T-helper 2 cell treated with Interferon-gamma antibody and Interleukin-4, amounts not matched to agents 5 μg/mL and 100 μg/mL, for 36 hours (primary cell): Measurements from ENCODE around the gene ZNF823.
"Not testable (repeated sequence)": the region's sequence is repeated elsewhere in the genome, so short reads cannot be mapped to it uniquely, and the experiment has no call there.

Source experiments
- DNase-seq: peaks from one replicate; pipeline ENCODE4 v3.0.0; 2021; ENCODE audit warnings: low spot score
- H3K27ac Mint-ChIP-seq: one replicate; pipeline ENCODE4 v1.8.0; 2021; ENCODE audit warnings: mild to moderate bottlenecking, mixed read lengths
- H3K27me3 Mint-ChIP-seq: one replicate; pipeline ENCODE4 v1.8.0; 2021; ENCODE audit warnings: low read depth, mixed read lengths
- H3K36me3 Mint-ChIP-seq: one replicate; pipeline ENCODE4 v1.8.0; 2021; ENCODE audit warnings: low read depth, mixed read lengths
- H3K4me1 Mint-ChIP-seq: one replicate; pipeline ENCODE4 v1.8.0; 2021; ENCODE audit warnings: low read depth, mixed read lengths
- H3K4me3 Mint-ChIP-seq: one replicate; pipeline ENCODE4 v1.8.0; 2022; ENCODE audit warnings: mild to moderate bottlenecking, moderate library complexity, mixed read lengths
- H3K9me3 Mint-ChIP-seq: one replicate; pipeline ENCODE4 v1.8.0; 2021; ENCODE audit warnings: mixed read lengths

The ZNF823 gene

DNA sequence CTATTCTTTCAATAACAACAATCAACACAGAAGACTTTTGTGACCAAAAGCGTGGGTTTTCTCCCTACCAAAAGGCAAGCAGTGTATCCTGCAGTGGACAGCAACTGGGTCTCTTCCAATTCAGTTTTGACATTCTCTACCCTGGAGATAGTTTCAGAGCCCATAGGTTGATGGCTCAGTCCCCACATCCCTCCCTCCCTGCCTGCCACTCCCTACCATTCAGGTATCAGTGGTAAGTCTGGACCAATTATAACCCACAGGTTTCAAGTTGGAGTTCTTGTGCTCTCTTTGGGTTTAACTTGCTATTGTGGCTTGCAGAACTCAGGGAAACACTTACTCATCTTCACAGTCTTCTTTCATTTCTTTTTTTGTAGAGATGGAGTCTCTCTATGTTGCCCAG is 60.2 kb downstream of the ZNF823 start:
- no peak overlapping the region for H3K4me3 Mint-ChIP-seq
- DNase-seq, result no peak
- H3K36me3 Mint-ChIP-seq, result peaks cover 3% of the 10 kb centered on the region
- H3K27ac Mint-ChIP-seq, result no peak overlapping the region
- H3K27me3 Mint-ChIP-seq, result no peaks in the 10 kb centered on the region
- H3K9me3 Mint-ChIP-seq, result peaks cover 36% of the 10 kb centered on the region
- no peaks in the 10 kb centered on the region for H3K4me1 Mint-ChIP-seq

DNA sequence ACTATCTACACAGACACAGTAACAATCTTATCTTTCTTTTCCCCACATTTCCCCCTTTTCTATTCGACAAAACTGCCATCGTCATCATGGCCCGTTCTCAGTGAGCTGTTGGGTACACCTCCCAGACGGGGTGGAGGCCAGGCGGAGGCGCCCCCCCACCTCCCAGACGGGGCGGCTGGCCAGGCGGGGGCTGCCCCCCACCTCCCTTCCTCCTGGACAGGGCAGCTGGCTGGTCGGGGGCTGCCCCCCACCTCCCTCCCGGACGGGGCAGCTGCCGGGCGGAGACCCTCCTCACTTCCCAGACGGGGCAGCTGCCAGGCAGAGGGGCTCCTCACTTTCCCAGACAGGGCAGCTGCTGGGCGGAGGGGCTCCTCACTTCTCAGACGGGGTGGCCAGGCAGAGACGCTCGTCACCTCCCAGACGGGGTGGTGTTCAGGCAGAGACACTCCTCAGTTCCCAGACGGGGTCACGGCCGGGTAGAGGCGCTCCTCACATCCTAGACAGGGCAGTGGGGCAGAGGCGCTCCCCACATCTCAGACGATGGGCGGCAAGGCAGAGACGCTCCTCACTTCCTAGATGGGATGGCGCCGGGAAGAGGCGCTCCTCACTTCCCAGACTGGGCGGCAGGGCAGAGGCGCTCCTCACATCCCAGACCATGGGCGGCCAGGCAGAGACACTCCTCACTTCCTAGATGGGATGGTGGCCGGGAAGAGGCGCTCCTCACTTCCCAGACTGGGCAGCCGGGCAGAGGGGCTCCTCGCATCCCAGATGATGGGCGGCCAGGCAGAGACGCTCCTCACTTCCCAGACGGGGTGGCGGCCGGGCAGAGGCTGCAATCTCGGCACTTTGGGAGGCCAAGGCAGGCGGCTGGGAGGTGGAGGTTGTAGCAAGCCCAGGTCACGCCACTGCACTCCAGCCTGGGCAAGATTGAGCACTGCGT is 61.8 kb downstream of the ZNF823 start:
- not testable (repeated sequence) for H3K4me1 Mint-ChIP-seq, H3K36me3 Mint-ChIP-seq, DNase-seq, H3K27me3 Mint-ChIP-seq, H3K27ac Mint-ChIP-seq, H3K4me3 Mint-ChIP-seq
- peaks cover 30% of the 10 kb centered on the region for H3K9me3 Mint-ChIP-seq

GRCh38 chr19:11675569-11675968 is 63.2 kb downstream of the ZNF823 start:
- Mint-ChIP-seq H3K4me1 (no peaks in the 10 kb centered on the region), H3K9me3 (peaks cover 23% of the 10 kb centered on the region), H3K27ac (no peak overlapping the region), H3K4me3 (no peak overlapping the region), H3K27me3 (peaks cover 2% of the 10 kb centered on the region), H3K36me3 (peaks cover 2% of the 10 kb centered on the region)
- no peak for DNase-seq

DNA sequence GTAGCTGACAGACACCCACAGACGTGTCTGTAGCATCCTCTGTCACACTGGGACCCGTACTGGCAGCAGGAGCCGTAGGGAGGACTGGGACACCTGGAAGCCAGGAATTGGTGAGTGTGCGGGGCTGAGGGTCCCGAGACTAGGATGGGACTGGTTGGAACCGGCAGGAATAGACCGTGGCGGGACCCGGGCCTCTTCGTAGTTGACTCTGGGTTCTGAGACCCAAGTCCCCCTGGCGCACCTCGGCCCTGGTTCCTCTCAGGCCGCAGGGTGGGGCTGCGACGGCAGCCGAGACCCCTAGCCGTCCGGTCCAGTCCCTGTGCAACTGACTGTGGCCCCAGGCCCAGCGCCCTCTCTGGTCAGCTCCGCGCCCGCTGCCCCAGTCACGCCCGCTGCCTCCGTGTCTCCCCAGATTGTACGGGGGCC is 64.7 kb downstream of the ZNF823 start:
- Mint-ChIP-seq H3K4me3 (no peak overlapping the region), H3K27ac (no peak overlapping the region), H3K36me3 (no peaks in the 10 kb centered on the region), H3K9me3 (peaks cover 18% of the 10 kb centered on the region), H3K27me3 (peaks cover 2% of the 10 kb centered on the region), H3K4me1 (no peaks in the 10 kb centered on the region)
- no peak for DNase-seq

DNA sequence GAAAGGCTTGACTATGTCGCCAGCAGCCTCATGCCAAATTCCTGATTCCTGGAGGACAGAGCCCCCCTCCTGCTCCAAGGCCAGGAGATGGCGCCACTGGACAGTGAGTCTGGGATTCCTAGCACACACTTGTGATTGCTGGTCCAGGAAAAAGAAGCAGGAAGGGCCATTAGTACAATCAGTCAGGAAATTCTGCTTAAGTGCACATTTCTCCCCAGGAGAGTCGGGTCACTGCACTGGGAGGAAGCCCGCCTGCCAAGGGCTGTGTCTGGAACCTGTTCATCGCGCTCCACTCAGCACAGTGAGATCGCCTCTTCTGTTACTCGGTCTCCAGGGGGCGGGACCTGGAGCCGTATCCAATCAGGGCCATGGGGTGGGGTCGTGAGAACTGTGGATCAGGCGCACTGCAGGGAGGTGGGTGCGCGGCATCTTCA is 65.1 kb downstream of the ZNF823 start:
- H3K36me3 Mint-ChIP-seq, result no peaks in the 10 kb centered on the region
- peaks cover 2% of the 10 kb centered on the region for H3K27me3 Mint-ChIP-seq
- no peak overlapping the region for H3K27ac Mint-ChIP-seq
- no peak overlapping the region for H3K4me3 Mint-ChIP-seq
- DNase-seq, result no peak
- H3K4me1 Mint-ChIP-seq, result no peaks in the 10 kb centered on the region
- H3K9me3 Mint-ChIP-seq, result peaks cover 15% of the 10 kb centered on the region
